K562 (cell line): ENCODE data around the gene DDX55. TPM values are rescaled to one million over a fixed set of nuclear protein-coding genes. Genes with fewer than 3 reads are reported as not detected.

Experiments
- ATAC-seq: fragments of 200-7000 bp; cut with Tn5 transposase; 3 replicates; pipeline ENCODE4 v1.9.1; 2020; ENCODE audit warnings: moderate library complexity
- BruUV-seq: library from RNA; stranded (reverse); fragments of 400-500 nt; replicated peaks from 2 replicates; lab custom pipeline; 2021; lab: Mats Ljungman, UMichigan
- CTCF ChIA-PET: fragments of 300-600 bp; formaldehyde crosslinking; extraction: SDS; loops from one replicate; lab custom pipeline; 2021; ENCODE audit warnings: low intra/inter-chr PET ratio; lab: Yijun Ruan, JAX
- POLR2A ChIA-PET: fragments of 300-600, 350-650 bp; sonication (Branson Sonifier 250); formaldehyde crosslinking; extraction: SDS; loops from one replicate; lab custom pipeline; 2021; ENCODE audit warnings: antibody characterized with exemption, inconsistent platforms; lab: Yijun Ruan, JAX
- DNase-seq, 4 experiments: peaks; one replicate each; pipeline versions ENCODE4 v3.0.0 to v3.0.0-alpha.2; 2011 to 2018; ENCODE audit warnings: low spot score in 3 of 4, mixed read lengths in 3 of 4; ENCODE audit errors: extremely low read depth in 1 of 4
- FAIRE-seq: peaks from 2 replicates; lab custom pipeline; 2011; peaks lifted over from hg19 to GRCh38; lab: Jason Lieb, UNC
- H2AFZ ChIP-seq: 2 replicates; pipeline ENCODE4 v1.6.0; 2011; ENCODE audit warnings: low read depth, low read length, control low read depth, inconsistent platforms
- H3K27ac ChIP-seq: fragments of 200-600 bp; 3 replicates; pipeline ENCODE4 v1.8.0; 2011; ENCODE audit warnings: low read depth, mild to moderate bottlenecking, control low read depth, inconsistent platforms, low read length, moderate library complexity, mixed read lengths; ENCODE audit errors: extremely low read depth
- H3K27me3 ChIP-seq, 2 experiments: fragments of 300-600 bp in 1 of 2; 2 replicates in 1 of 2; 3 replicates in 1 of 2; pipeline versions ENCODE4 v1.6.0 to v1.8.0; 2011; ENCODE audit warnings: inconsistent platforms in 2 of 2, low read length in 2 of 2, mild to moderate bottlenecking in 1 of 2, mixed read lengths in 1 of 2, moderate library complexity in 1 of 2; ENCODE audit not compliant: control insufficient read depth in 2 of 2, insufficient read depth in 2 of 2
- H3K36me3 ChIP-seq: fragments of 300-600 bp; 3 replicates; pipeline ENCODE4 v1.8.0; 2011; ENCODE audit warnings: mild to moderate bottlenecking, low read length, inconsistent platforms; ENCODE audit not compliant: control insufficient read depth, insufficient read depth
- H3K4me1 ChIP-seq, 2 experiments: fragments of 200-600 bp in 1 of 2; replicated peaks in 1 of 2; 2 replicates in 1 of 2; 3 replicates in 1 of 2; pipeline versions ENCODE4 v1.5.1 to v1.8.0; 2011; ENCODE audit warnings: inconsistent platforms in 2 of 2, low read length in 2 of 2, mild to moderate bottlenecking in 1 of 2, mixed read lengths in 1 of 2, moderate library complexity in 1 of 2; ENCODE audit not compliant: control insufficient read depth in 2 of 2, insufficient read depth in 2 of 2
- H3K4me2 ChIP-seq: 2 replicates; pipeline ENCODE4 v1.6.1; 2011; ENCODE audit warnings: low read length, control low read depth, inconsistent platforms, mixed read lengths; ENCODE audit not compliant: insufficient read depth
- H3K4me3 ChIP-seq: fragments of 200-600 bp; sonication (generic), shearing (Covaris generic); 2 replicates; pipeline ENCODE4 v1.5.1; 2016; ENCODE audit warnings: control low read depth, inconsistent platforms
- H3K79me2 ChIP-seq: fragments of 200-600 bp; 3 replicates; pipeline ENCODE4 v1.8.0; 2011; ENCODE audit warnings: low read length, inconsistent platforms; ENCODE audit not compliant: control insufficient read depth, insufficient read depth
- H3K9ac ChIP-seq, 2 experiments: 2 replicates each; pipeline versions ENCODE4 v1.6.0 to v1.6.1; 2011; ENCODE audit warnings: low read depth in 2 of 2, low read length in 2 of 2, control low read depth in 1 of 2, inconsistent platforms in 1 of 2, mild to moderate bottlenecking in 1 of 2, mixed read lengths in 1 of 2; ENCODE audit not compliant: insufficient read depth in 1 of 2
- H3K9me1 ChIP-seq: one replicate; pipeline ENCODE4 v1.6.0; 2011; ENCODE audit warnings: inconsistent platforms, mild to moderate bottlenecking, low read length, moderate library complexity; ENCODE audit not compliant: control insufficient read depth, insufficient read depth
- H3K9me3 ChIP-seq: replicated peaks from 2 replicates; pipeline ENCODE4 v1.5.1; 2011; ENCODE audit warnings: low read depth, low read length, inconsistent platforms; ENCODE audit not compliant: control insufficient read depth, insufficient read depth
- H4K20me1 ChIP-seq: replicated peaks from 2 replicates; pipeline ENCODE4 v1.6.1; 2011; ENCODE audit warnings: low read length, inconsistent platforms, mixed read lengths; ENCODE audit not compliant: control insufficient read depth, insufficient read depth
- BDP1 ChIP-seq: IDR thresholded peaks from 3 replicates; pipeline ENCODE4 v1.6.1; 2011; ENCODE audit not compliant: insufficient read length, insufficient read depth
- FOXJ3 ChIP-seq: sonication (generic); formaldehyde crosslinking; IDR thresholded peaks from 2 replicates; pipeline ENCODE4 v1.4.0; 2020; ENCODE audit warnings: mild to moderate bottlenecking, missing genetic modification reagents
- HDAC3 ChIP-seq: fragments of 450-650 bp; IDR thresholded peaks from 2 replicates; pipeline ENCODE4 v1.6.1; 2018; ENCODE audit warnings: borderline replicate concordance, mild to moderate bottlenecking, moderate library complexity; ENCODE audit not compliant: partially characterized antibody
- HNRNPH1 ChIP-seq: fragments of 200-400 bp; formaldehyde crosslinking; optimal IDR thresholded peaks from 2 replicates; pipeline ENCODE3; 2017; ENCODE audit warnings: low read depth, mild to moderate bottlenecking, low read length, moderate library complexity
- KDM1A ChIP-seq, 2 experiments: fragments of 450-650 bp; IDR thresholded peaks; 2 replicates each; pipeline ENCODE4 v1.6.1; 2016; ENCODE audit warnings: mild to moderate bottlenecking in 2 of 2
- NFE2L1 ChIP-seq: fragments of 450-650 bp; IDR thresholded peaks from 2 replicates; pipeline ENCODE4 v1.6.1; 2016; ENCODE audit warnings: missing genetic modification characterization, low read depth, mild to moderate bottlenecking, missing compliant biosample characterization, moderate library complexity, borderline replicate concordance
- NFRKB ChIP-seq: fragments of 450-650 bp; IDR thresholded peaks from 2 replicates; pipeline ENCODE4 v1.6.1; 2016; ENCODE audit warnings: low read depth
- PRMT5 ChIP-seq: sonication (generic); formaldehyde crosslinking; IDR thresholded peaks from 2 replicates; pipeline ENCODE4 v1.5.0; 2020; ENCODE audit warnings: missing genetic modification reagents
- RBM17 ChIP-seq: fragments of 200-400 bp; formaldehyde crosslinking; IDR thresholded peaks from 2 replicates; pipeline ENCODE4 v1.6.1; 2017; ENCODE audit warnings: low read depth, mild to moderate bottlenecking, low read length, borderline replicate concordance
- SMAD3 ChIP-seq: fragments of 450-650 bp; formaldehyde crosslinking; conservative IDR thresholded peaks from 2 replicates; pipeline ENCODE4 v1.4.0; 2020; ENCODE audit warnings: mild to moderate bottlenecking
- SNIP1 ChIP-seq: fragments of 450-650 bp; IDR thresholded peaks from 2 replicates; pipeline ENCODE4 v1.7.1; 2017; ENCODE audit warnings: low read depth, mild to moderate bottlenecking
- XRCC5 ChIP-seq: fragments of 200-400 bp; formaldehyde crosslinking; IDR thresholded peaks from 2 replicates; pipeline ENCODE4 v1.6.1; 2017; ENCODE audit warnings: low read depth, mild to moderate bottlenecking, low read length
- ZNF77 ChIP-seq: fragments of 250-450 bp; sonication (Bioruptor Pico); IDR thresholded peaks from 2 replicates; pipeline ENCODE4 v1.5.0; 2020
- WGBS: fragments of 100-300 bp; shearing (Covaris generic); methylation state at CpG from one replicate; pipeline ENCODE4 v1.1.6; 2016; ENCODE audit warnings: low coverage, mixed read lengths; ENCODE audit not compliant: insufficient coverage; ENCODE audit errors: missing lambda C conversion rate; 5-methylcytosine and 5-hydroxymethylcytosine counted together
- in situ Hi-C: fragments of 300-500 bp; cut with MboI; formaldehyde crosslinking; loops from 4 replicates; pipeline ENCODE4 v1.15.0; 2018; ENCODE audit warnings: inconsistent platforms, mixed read lengths
- intact Hi-C: fragments of 100-400 bp; cut with micrococcal nuclease; formaldehyde crosslinking; loops from 2 replicates; pipeline ENCODE4 v1.14.2; 2022
- polyA plus RNA-seq, 8 experiments: library from polyadenylated mRNA; depleted of rRNA in 4 of 8; stranded (reverse) in 5 of 8; unstranded in 3 of 8; fragments of >200 nt; fragmentation: Nextera tagmentation in 2 of 8; fragmentation: Illumina TruSeq in 1 of 8; extraction: Ambion mirVana in 2 of 8; extraction: Trizol in 1 of 8; gene quantifications; 2 replicates each; pipeline versions ENCODE4 v1.2.1 to v1.2.3, GENCODE V29; 2011 to 2014; ENCODE audit warnings: inconsistent platforms in 1 of 8, missing spikeins in 1 of 8
- total RNA-seq, 7 experiments: library from RNA; depleted of rRNA in 6 of 7; stranded (reverse); fragments of >200 nt in 6 of 7; fragmentation: Illumina TruSeq in 2 of 7; extraction: Trizol in 2 of 7; gene quantifications; 2 replicates each; pipeline versions ENCODE4 v1.2.1 to v1.2.3, GENCODE V29; 2011 to 2021; ENCODE audit warnings: low replicate concordance in 1 of 7

DDX55 gene
- total and polyA plus RNA-seq, 9 of the 15 experiments (the other 6 are each of a cell fraction or from before 2014, with no cell fraction given), result 10.6 to 71.0 (median 60.9) TPM

GRCh38 chr12:123643911-123644310, 42.0 kb downstream of the DDX55 start:
- Histone ChIP-seq H3K79me2 (peaks cover 19% of the 10 kb centered on the region), H3K27me3 (no peaks in the 10 kb centered on the region), H3K27ac (no peak overlapping the region), H3K36me3 (peaks cover 91% of the 10 kb centered on the region), H2AFZ (no peak overlapping the region), H3K4me2 (no peak overlapping the region), H3K4me3 (no peak overlapping the region), H3K9ac (no peak overlapping the region), H3K4me1 (no peaks in the 10 kb centered on the region), H3K9me1 (no peaks in the 10 kb centered on the region), H4K20me1 (no peaks in the 10 kb centered on the region), H3K9me3 (no peaks in the 10 kb centered on the region)
- intact Hi-C loops (no loop called here), in situ Hi-C loops (no loop called here)
- no TSS peak for BruUV-seq
- FAIRE-seq (no peak), DNase-seq (no peak), ATAC-seq (no peak)
- no peak for TF ChIP-seq NFE2L1
- TF ChIP-seq RBM17, result no peak
- no peak for TF ChIP-seq SMAD3 (CRISPR knock-in tag)
- no peak for TF ChIP-seq NFRKB
- no peak for TF ChIP-seq FOXJ3
- no peak for TF ChIP-seq HNRNPH1
- no peak for TF ChIP-seq PRMT5 (CRISPR knock-in tag)
- no peak for TF ChIP-seq ZNF77 (CRISPR knock-in tag)
- TF ChIP-seq HDAC3, result no peak
- no peak for TF ChIP-seq XRCC5
- TF ChIP-seq SNIP1, result no peak
- TF ChIP-seq KDM1A (IDR thresholded peaks at IDR 0.05), result no peak
- no peak for TF ChIP-seq BDP1
- CTCF ChIA-PET, result no interaction called here
- POLR2A ChIA-PET, result interaction anchor here (0.6 to 1.2 kb wide), 2 partner anchors 13 to 809 kb away, joined by 3 read pairs; no protein-coding TSS in a partner anchor
- 94% methylated on average over 7 of the region's 7 CpGs for WGBS
